Stimulated activated naive CD8-positive, alpha-beta T cell treated with anti-CD3 and anti-CD28 coated beads, Interleukin-15, amount 100 ng/mL, for 72 hours (primary cell): ENCODE results near the gene DIO3.
"Not testable (repeated sequence)": the region's sequence is repeated elsewhere in the genome, so short reads cannot be mapped to it uniquely, and the experiment has no call there.

Source experiments
- ATAC-seq: fragments of 150-1000 bp; cut with Tn5 transposase; 2 replicates; pipeline ENCODE4 v1.10.0; 2021; ENCODE audit warnings: mild to moderate bottlenecking, moderate library complexity
- DNase-seq, 2 donors: peaks; one replicate each; pipeline ENCODE4 v3.0.0; 2021 to 2022
- H3K27ac Mint-ChIP-seq, 2 donors: one replicate each; pipeline ENCODE4 v1.8.0; 2022; ENCODE audit warnings: mild to moderate bottlenecking in 2 of 2, mixed read lengths in 2 of 2, moderate library complexity in 2 of 2
- H3K27me3 Mint-ChIP-seq: one replicate; pipeline ENCODE4 v1.8.0; 2022; ENCODE audit warnings: mixed read lengths
- H3K4me1 Mint-ChIP-seq: one replicate; pipeline ENCODE4 v1.8.0; 2022; ENCODE audit warnings: mild to moderate bottlenecking, mixed read lengths
- H3K4me3 Mint-ChIP-seq, 2 donors: one replicate each; pipeline ENCODE4 v1.8.0; 2022; ENCODE audit warnings: mild to moderate bottlenecking in 2 of 2, mixed read lengths in 2 of 2, moderate library complexity in 1 of 2
- H3K9me3 Mint-ChIP-seq, 2 donors: one replicate each; pipeline ENCODE4 v1.8.0; 2022; ENCODE audit warnings: mixed read lengths in 2 of 2

The DIO3 gene

DNA sequence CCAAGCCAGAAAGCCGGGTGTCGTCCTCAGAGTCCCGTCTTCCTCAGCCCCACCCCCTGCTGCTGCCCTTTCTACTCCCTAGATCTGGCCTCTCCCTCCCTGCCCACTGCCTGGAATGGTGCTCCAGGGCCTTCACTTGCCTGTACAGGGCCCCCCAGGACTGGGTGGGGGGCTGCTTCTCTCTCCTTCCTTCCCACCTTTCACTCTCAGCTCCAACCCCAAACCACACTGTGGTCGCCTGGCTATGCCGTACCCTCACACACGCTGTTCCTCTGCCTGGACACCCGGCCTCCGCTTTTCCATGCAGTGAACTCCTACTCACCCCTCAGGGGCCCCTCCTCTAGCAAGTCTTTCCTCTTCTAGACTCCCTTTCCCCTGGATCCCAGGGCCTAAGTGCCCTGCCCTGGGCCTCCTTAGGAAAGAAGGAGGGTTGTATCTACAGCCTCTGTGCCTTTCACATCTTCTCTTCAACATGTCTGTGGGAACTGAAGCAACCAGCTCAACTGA is 25.5 kb upstream of the DIO3 start:
- Mint-ChIP-seq H3K4me1 (peaks cover 16% of the 10 kb centered on the region), H3K27ac (peak overlapping the region; percentile 84 to 95), H3K27me3 (peaks cover 15% of the 10 kb centered on the region), H3K4me3 (no peak overlapping the region), H3K9me3 (no peaks in the 10 kb centered on the region)
- ATAC-seq (peak; percentile 30), DNase-seq (no peak)

DNA sequence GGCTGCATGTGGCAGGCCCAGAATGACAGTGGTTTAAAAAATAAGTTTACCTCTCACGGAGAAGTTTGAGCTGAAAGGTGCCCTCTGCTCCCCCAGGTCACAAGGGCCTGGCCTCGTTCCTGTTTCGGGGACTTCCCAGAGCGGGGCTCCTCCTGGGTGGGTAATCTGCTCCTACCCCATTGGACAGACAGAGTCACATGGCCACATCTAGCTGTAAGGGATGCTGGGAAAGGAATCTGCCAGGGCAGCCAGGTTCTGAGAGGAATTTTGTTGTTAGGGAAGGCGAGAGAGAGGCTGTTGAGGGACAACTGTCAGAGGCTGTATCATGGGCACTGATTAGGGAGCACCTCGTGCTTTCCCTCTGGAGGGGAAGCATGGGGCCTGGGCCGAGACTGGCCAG is 24.0 kb upstream of the DIO3 start:
- Mint-ChIP-seq H3K4me3 (no peak overlapping the region), H3K4me1 (peaks cover 16% of the 10 kb centered on the region), H3K27me3 (peaks cover 15% of the 10 kb centered on the region), H3K27ac (peak overlapping the region in 1 of 2 donors; percentile 6), H3K9me3 (no peaks in the 10 kb centered on the region)
- ATAC-seq (no peak), DNase-seq (no peak)

DNA sequence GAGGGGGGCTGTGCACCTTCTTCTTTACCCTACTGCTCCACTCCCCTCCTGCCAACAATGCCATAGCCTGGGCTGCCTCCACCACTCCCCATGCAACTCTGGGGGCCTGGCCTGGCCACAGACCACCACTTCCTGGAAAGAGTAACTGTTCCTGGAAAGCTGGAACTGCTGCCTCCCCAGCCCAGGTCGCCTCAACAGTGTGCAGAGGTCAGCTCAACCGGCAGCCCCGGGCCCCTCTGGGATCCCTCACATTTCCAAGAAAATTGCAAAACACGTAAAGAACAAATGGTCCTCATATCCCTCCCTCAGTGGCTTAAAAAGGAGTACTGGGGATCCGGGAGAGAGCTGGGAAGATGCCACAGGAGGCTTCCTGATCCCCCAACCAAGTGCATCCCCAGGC is 22.4 kb upstream of the DIO3 start:
- Mint-ChIP-seq H3K4me1 (peaks cover 16% of the 10 kb centered on the region), H3K27ac (no peak overlapping the region), H3K27me3 (peaks cover 15% of the 10 kb centered on the region), H3K9me3 (peaks cover 0 to 3% of the 10 kb centered on the region in 2 donors), H3K4me3 (no peak overlapping the region)
- ATAC-seq (no peak), DNase-seq (no peak)

GRCh38 chr14:101539880-101540279 is 21.4 kb upstream of the DIO3 start:
- Mint-ChIP-seq H3K9me3 (peaks cover 4 to 13% of the 10 kb centered on the region in 2 donors), H3K4me3 (no peak overlapping the region), H3K27ac (no peak overlapping the region), H3K4me1 (peaks cover 16% of the 10 kb centered on the region), H3K27me3 (peaks cover 15% of the 10 kb centered on the region)
- DNase-seq (no peak), ATAC-seq (no peak)

DNA sequence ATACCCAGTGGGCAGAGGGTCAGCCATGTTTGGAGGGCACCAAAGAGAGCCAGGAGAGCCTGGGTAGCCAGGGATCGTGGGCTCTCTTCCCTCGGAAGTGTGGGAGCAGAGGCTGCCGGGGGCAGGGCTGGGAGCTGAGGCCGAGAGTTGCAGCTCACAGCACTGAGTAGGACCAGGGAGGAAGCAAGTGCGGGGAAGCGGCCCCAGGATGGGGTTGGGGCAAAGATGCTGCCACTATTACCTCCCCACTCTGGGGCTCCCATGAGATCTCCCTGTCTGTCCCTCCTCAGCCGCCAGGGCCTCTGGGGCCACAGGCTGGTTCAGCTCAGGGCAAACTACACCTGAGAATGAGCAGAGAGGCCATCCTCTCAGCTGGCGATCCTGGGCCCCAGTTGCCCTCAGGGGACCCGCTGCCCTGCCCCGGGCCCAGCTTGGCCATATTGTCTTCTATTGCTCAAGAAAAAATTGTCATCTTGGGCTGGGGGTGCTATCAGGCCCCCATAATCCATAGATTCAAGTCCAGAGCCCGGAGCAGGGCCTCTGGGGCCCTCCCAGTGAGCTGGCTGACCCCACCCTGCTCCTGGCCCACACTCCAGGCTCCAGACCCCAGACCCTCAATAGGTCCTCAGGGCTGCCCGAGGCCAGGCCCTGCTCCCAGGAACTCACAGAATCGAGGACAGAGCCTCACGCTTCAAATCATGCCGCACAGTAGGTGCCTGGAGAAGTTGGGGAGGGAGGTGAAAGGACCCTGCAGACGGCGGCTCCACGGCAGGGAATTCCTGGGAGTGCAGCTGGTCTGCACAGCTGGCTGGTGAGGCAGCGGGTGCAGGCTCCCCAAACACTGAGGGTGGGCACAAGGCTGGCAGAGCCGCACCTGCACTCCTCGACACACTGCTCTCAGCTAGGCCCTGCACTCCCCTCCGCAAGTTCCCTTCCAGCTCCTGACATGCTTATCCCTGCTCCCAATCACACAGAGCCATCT is 20.5 kb upstream of the DIO3 start:
- H3K9me3 Mint-ChIP-seq = peaks cover 4 to 16% of the 10 kb centered on the region in 2 donors
- no peak overlapping the region for H3K4me3 Mint-ChIP-seq
- H3K4me1 Mint-ChIP-seq = peaks cover 10% of the 10 kb centered on the region
- ATAC-seq (no peak), DNase-seq (no peak)
- H3K27me3 Mint-ChIP-seq = peaks cover 12% of the 10 kb centered on the region
- H3K27ac Mint-ChIP-seq = no peak overlapping the region

DNA sequence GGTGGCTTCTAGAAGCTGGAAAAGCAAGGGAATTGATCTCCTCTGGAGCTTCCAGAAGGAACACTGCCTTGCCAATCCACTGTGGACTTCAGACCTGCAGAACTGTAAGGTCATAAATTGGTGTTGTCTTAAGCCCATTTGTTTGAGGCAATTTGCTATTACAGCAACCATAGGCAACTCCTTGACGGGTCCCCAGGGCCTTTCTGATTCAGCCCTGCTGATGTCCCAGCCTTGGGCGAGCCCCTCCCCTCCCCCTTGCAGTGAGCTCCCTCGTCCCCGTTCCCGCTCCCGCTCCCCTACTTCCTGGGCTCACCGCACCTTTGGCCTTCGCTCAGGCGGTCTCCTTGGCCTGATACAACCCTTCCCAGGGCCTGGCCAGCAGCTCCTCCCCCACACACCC is 18.9 kb upstream of the DIO3 start:
- no peak for DNase-seq
- no peak overlapping the region for H3K27ac Mint-ChIP-seq
- no peak for ATAC-seq
- no peaks in the 10 kb centered on the region for H3K4me1 Mint-ChIP-seq
- H3K27me3 Mint-ChIP-seq = peaks cover 6% of the 10 kb centered on the region
- no peak overlapping the region for H3K4me3 Mint-ChIP-seq
- peaks cover 4 to 16% of the 10 kb centered on the region in 2 donors for H3K9me3 Mint-ChIP-seq

DNA sequence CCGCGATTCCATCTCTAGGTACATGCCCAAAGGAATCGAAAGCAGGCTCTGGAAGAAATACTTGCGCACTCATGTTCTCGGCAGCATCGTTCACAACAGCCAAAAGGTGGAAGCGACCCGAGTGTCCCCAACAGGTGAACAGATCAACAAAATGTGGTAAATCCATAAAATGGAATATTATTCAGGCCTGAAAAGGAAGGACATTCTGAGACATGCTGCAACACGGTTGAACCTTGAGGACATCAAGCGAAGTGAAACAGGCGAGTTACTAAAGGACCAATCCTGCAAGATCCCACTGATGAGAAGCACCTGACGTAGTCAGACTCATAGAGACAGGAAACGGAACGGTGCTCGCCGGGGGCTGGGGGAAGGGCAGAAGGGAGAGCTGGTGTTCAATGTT is 17.5 kb upstream of the DIO3 start:
- no peaks in the 10 kb centered on the region for H3K4me1 Mint-ChIP-seq

DNA sequence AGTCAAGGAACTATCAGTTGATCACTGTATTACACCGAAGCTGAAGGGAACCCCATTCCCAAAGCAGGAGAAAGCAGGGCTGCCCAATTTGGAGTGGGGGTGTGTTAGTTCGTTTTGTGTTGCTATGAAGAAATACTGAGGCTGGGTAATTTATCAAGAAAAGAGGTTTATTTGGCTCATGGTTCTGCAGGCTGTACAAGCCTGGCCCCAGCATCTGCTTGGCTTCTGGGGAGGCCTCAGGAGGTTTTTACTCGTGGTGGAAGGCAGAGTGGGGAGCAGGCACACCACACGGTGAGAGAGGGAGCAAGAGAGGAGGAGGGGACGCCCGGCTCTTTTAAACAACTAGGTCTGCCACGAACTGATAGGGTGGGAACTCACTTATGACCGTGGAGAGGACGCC is 16.7 kb upstream of the DIO3 start:
- Mint-ChIP-seq H3K4me1 (no peaks in the 10 kb centered on the region), H3K9me3 (peaks cover 4 to 16% of the 10 kb centered on the region in 2 donors), H3K4me3 (no peak overlapping the region), H3K27ac (peak overlapping the region in 1 of 2 donors; percentile 65), H3K27me3 (peaks cover 6% of the 10 kb centered on the region)
- no peak for ATAC-seq
- DNase-seq = no peak

More for the DNA sequence above, 17.5 kb upstream of the DIO3 start:
- DNase-seq (no peak), ATAC-seq (no peak)
- peaks cover 4 to 16% of the 10 kb centered on the region in 2 donors for H3K9me3 Mint-ChIP-seq
- no peak overlapping the region for H3K4me3 Mint-ChIP-seq
- H3K27ac Mint-ChIP-seq = no peak overlapping the region
- peaks cover 6% of the 10 kb centered on the region for H3K27me3 Mint-ChIP-seq

DNA sequence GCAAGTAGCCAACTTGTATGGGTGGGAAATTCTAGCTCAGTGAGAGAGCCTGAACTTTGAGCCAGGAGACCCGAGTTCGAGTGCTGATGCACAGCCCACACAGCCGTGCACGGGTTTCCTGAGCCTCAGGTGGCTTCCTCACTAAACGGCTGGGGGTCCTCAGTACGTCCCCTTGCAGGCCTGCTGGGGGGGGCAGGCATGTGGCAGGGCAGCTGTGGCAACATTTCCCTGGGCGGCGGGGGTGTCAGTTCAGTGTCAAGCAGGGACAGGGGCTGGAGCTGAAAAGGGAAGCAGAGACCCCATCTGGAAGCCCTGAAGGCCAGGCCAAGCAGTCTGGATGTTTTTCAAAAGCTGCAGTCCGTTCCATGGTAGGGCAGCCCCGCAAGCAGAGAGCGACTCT is 14.6 kb upstream of the DIO3 start:
- DNase-seq (no peak), ATAC-seq (no peak)
- Mint-ChIP-seq H3K9me3 (peaks cover 4 to 16% of the 10 kb centered on the region in 2 donors), H3K4me1 (no peaks in the 10 kb centered on the region), H3K4me3 (no peak overlapping the region), H3K27me3 (peaks cover 10% of the 10 kb centered on the region), H3K27ac (peak overlapping the region in 1 of 2 donors; percentile 46)

- no peaks in the 10 kb centered on the region for H3K4me1 Mint-ChIP-seq
- H3K27me3 Mint-ChIP-seq = peaks cover 12% of the 10 kb centered on the region
- peak overlapping the region in 1 of 2 donors; percentile 46 for H3K27ac Mint-ChIP-seq
- ATAC-seq (no peak), DNase-seq (no peak)
- no peak overlapping the region for H3K4me3 Mint-ChIP-seq
- peaks cover 4 to 16% of the 10 kb centered on the region in 2 donors for H3K9me3 Mint-ChIP-seq
Observed at GRCh38 chr14:101547107-101547738, 14.1 kb upstream of the DIO3 start.

GRCh38 chr14:101547961-101548669 is 13.2 kb upstream of the DIO3 start:
- Mint-ChIP-seq H3K9me3 (peaks cover 4 to 16% of the 10 kb centered on the region in 2 donors), H3K27ac (no peak overlapping the region), H3K4me1 (no peaks in the 10 kb centered on the region), H3K27me3 (peaks cover 12% of the 10 kb centered on the region), H3K4me3 (no peak overlapping the region)
- ATAC-seq = no peak
- DNase-seq = no peak

- peak; percentile 18 for ATAC-seq
- H3K9me3 Mint-ChIP-seq = peaks cover 4 to 14% of the 10 kb centered on the region in 2 donors
- no peak for DNase-seq
- peaks cover 12% of the 10 kb centered on the region for H3K27me3 Mint-ChIP-seq
- H3K4me1 Mint-ChIP-seq = no peaks in the 10 kb centered on the region
- H3K27ac Mint-ChIP-seq = peak overlapping the region; percentile 58 to 91
- H3K4me3 Mint-ChIP-seq = no peak overlapping the region
Observed at GRCh38 chr14:101548710-101549109, 12.6 kb upstream of the DIO3 start.

GRCh38 chr14:101549154-101549553 is 12.1 kb upstream of the DIO3 start:
- Mint-ChIP-seq H3K4me3 (no peak overlapping the region), H3K27ac (no peak overlapping the region), H3K27me3 (peaks cover 12% of the 10 kb centered on the region), H3K4me1 (no peaks in the 10 kb centered on the region), H3K9me3 (peaks cover 4 to 10% of the 10 kb centered on the region in 2 donors)
- no peak for DNase-seq
- no peak for ATAC-seq

DNA sequence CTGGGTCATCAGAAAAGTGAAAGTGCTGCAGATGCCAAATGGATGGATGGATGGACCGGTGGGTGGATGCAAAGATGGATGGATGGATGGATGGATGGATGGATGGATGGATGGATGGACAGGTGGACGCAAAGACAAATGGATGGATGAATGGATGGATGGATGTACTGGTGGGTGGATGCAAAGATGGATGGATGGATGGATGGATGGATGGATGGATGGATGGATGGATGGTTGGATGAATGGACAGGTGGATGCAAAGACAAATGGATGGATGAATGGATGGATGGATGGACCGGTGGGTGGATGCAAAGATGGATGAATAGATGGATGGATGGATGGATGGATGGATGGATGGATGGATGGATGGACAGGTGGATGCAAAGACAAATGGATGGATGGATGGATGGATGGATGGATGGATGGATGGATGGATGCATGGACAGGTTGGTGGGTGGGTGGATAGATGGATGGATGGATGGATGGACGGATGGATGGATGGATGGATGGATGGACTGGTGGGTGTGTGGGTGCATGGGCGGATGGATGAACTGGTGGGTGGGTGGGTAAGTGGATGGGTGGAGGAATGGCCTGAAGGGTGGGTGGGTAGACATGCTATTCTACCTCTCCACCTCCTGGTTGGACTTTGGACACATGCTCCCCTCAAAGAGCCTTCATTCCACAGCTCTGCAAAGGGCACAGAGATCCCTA is 10.9 kb upstream of the DIO3 start:
- not testable (repeated sequence) for H3K9me3 Mint-ChIP-seq, H3K4me1 Mint-ChIP-seq, DNase-seq, H3K4me3 Mint-ChIP-seq, ATAC-seq
- Mint-ChIP-seq H3K27ac (peak overlapping the region in 1 of 2 donors; percentile 49), H3K27me3 (peaks cover 18% of the 10 kb centered on the region)
